CD4-positive, alpha-beta T cell treated with Interleukin-2 at 100 ng/mL for 4 hours (primary cell): ENCODE measurements around the gene SEMA3B.
"Not testable (repeated sequence)": the region's sequence is repeated elsewhere in the genome, so short reads cannot be mapped to it uniquely, and the experiment has no call there.

ENCODE experiments used
- DNase-seq: peaks from one replicate; pipeline ENCODE4 v3.0.0-alpha.2; 2020; ENCODE audit warnings: low spot score

Gene SEMA3B

DNA sequence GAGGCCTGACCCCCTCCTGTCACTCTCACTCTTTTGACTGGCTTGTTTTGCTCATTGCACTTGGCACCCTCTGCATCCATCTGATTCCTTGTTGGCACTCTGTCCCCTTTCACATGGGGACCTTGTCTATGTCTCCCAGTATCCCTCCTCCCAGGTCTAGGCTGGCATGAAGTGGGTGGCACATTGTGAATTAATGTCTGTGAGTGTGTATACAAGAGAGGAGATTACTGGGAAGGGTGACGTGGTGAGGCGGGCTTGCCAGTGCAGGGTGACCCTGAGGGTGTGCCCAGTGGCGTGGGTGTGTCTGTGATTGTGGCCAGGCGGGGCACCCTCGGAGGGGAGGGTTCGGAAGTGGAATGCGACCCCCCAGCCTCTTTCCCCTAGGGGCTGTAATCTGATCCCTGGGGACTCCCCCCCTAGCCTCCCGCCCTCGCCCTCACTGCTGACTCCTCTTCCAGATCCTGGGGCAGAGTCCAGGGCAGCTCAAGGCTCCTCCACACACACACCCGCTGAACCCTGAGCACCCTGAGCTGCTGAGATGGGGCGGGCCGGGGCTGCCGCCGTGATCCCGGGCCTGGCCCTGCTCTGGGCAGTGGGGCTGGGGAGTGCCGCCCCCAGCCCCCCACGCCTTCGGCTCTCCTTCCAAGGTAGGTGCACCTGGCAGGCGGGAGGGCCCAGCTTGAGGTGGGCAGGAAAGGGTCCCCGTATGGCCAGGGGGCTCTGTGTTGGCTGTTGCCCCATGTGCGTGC, at the start of gene SEMA3B:
Gene SEMA3B, plus strand, starts transcription at position 445 of the 749 bp plus-strand sequence. Its CDS starts 94 bp downstream, at position 539.
- no peak for DNase-seq

DNA sequence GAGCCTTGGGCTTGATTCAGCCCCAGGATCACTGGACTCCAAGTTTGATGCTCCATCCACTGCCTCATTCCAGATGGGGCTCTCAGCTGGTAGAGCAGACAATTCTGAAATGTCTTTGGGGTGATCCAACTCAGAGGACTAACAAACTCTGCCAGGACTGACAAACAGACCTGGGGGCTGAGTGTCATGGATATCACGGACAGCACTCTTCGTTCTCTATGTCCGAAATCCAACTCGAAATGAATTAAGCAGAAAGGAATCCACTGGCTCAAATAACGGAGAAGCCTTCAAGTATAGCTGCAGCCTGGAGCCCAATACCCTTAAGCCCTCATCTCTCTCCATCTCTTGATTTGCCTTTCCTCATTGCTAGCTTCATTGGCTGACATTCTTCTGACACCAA, 49.7 kb upstream of the SEMA3B start:
- DNase-seq, result no peak

DNA sequence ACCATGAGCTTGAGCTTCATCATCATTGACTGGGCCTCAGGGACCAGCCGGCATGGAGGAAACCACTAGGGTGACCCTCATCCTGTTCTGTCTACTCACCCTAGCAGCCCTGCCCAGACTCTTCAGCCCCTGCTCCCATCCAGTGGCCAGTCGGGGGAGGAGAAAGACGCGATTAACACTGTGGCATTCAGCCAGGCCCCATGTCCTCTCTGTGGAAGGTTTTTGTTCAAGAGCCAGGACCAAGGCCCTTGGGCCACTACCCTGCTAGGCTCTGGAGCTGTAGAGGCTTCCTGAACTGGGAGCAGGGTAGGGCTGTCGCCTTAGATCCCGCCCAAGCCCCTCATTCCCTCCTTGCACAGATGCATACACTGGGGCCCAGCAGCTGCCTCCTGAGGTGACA, 48.8 kb upstream of the SEMA3B start:
- DNase-seq, result no peak

DNA sequence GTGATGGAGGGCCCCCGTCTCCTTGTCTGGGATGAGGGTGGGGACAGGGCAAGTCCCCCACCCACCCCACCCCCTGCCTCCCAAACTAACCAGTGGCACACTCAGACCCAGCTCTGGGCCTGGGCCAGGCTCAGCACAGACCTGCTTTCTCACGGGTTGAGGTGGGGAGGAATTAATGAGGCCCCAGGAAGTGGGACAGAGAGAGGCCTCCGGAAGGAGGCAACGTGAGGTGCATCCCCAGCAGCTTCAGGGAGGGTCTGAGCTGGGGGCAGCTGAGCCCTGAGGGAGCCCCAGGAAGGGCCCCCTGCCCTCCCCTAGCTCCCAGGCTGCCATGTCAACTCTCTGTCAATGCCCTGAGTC, 47.9 kb upstream of the SEMA3B start:
- no peak for DNase-seq

DNA sequence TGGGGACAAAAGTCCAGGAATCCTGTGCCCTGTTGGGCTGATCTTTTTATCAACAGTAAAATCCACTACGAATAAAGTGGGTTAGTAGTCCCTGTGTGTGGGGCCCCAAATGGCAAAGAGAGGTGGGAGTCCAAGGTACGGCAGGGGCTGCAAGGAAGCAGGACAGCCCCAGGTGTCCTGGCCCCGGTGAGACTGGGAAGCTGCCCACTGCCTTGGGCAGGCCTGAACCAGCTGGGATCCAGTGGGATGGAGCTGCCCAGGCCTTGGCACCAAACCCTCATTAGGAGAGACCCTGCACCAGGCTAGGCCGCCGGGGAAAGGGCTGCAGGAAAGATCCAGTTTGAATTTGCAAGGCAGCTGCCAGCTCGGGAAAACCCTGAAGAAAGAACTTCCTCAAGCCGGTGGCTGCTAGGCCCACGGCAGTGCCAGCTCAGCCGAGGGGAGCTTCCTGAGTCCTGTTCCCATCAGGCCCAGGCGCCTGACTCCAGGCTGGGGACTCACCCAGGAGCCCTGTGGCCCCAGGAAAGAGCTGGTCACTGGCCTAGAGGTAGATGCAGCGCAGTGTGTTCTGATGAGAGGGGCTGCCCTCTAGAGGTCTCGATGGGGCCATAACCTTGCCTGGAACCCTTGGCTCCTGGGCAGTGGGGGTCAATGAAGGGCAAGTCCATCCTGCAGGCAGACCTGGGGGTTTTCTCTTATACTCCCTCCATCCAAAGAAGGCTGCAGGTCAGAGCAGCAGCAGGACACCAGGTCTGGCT, 47.4 kb upstream of the SEMA3B start:
- no peak for DNase-seq

DNA sequence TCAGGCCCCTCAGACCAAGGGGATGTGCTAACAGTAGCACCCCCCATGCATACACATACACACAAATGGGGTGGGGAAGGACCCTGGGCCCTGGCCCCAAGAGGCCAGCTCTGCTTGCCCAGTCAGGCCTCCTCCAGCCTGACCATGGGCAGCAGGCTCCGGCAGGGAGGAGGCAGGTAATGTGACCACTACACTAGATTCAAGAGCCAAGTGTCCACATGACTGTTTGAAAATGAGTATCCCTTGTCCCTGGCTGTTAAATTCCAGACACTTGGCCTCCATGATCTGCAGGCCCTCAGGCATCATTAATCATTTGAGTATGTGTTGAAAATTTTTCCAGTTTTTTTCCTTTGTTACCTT, 46.8 kb upstream of the SEMA3B start:
- no peak for DNase-seq

DNA sequence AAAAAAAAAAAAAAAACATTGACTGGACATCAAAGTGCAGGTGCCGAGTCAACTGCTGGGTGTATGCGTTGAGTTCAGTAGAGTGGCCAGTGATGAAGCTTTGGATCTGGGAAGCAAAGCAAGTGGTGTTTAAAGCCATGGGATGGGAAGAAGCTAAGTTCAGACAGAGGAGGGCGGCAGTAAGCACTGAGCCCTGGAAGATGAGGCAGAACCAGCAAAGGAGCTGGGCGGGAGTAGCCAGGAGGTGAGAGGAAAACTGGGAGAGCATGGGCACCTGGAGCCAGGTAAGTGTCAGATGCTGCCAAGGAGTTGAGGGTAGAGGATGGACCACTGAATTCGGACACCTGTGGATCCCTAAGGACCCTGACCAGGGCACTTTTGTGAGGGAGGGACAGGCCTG, 44.3 kb upstream of the SEMA3B start:
- DNase-seq, result no peak

DNA sequence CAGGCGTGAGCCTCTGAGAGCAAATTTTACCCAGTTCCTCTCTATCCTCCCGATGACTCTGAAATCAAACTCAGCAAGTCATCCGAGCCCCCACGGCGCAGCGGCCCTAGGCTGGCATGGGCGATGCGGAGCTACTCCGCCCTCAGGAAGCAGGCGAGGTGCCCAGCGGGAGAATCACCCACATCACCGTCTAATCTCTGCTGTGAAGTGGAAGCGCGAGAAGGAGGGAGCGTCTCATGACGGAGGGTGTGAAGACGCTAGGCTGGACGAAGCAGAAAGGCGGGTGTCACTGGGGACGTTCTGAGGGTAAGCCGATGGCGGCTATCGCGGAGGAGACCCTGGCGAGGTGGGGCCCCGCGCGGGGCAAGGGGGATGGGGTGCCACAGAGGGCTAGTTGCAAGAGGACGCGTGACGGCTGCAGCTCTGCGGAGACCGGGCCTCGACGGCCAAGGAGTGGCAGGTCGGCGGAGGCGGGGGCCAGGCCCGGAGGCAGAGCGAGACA, 42.0 kb upstream of the SEMA3B start:
- peak; percentile 27 for DNase-seq

DNA sequence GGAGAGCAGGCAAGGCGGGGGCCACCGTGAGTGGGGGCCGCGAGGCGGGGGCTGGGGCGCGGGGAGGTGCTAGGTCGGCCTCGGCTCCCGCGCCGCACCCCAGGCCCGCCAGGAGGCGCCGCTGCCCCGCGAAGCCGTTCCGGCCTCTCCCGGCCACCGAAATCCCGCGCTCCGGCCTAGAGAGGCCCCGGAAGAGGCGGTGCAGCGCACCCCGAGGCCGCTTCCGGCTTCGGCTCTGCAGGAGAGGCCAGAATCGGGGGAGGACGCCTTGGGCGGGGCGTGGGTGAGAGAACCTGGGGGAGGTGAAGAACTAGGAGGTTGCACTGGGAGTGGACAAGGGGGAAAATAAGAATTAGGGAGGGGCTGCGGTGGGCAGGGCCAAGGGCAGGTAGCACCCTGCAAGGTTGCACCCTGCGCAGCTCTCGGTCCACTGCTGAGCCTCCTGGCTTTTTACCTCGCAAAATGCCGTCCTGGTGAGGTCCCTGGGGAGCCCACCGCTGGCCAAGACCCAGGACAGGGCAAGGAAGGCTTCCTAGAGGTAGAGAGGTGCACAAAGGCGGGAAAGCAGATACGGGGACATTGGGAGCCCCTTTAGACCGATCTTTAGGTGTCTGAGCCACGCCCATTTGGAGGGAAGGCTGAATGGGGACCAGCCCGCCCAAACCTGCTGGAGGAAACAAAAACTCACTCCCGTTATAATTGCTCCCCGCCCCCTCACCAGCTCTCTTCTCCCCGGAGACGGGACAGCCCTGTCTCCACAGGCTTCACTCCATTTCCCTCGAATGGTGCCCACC, 41.4 kb upstream of the SEMA3B start:
- peak; percentile 92 for DNase-seq

DNA sequence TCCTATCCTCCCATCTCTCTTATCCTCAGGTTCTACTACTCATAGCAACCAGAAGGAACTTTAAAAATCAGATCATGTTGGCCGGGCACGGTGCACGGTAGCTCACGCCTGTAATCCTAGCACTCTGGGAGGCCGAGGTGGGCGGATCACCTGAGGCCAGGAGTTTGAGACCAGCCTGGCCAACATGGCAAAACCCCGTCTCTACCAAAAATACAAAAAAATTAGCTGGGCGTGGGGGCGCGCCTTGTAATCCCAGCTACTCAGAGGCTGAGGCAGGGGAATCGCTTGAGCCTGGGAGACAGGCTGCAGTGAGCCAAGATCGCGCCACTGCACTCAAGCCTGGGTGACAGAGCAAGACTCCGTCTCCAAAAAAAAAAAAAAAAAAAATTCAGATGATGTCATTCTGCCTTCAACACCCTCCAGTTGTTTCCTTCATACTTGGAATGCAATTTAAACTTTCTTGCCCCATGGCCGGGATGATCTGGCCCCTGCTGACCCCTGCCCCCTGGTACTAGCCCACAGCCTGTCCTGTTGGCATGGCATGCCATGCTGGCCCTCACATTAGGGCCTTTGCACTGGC, 40.7 kb upstream of the SEMA3B start:
- not testable (repeated sequence) for DNase-seq

DNA sequence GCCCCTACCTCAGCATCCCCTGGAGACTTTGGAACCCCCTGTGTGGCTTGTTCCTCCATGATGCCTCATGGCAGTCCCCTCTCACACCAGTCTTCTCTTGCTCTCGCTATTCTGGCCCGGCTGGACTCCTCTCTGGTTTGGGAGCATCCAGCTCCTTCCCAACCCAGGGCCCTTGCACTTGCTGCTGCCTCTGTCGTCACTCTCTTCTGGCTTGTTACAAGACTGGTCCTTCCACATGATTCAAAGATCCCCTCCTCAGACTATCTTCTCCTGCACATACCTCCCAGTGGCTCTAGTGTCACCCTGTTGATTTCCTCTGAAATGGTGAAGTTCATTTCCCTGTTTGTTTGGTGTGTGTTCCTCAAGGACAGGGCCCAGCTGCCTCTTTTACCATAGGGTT, 39.5 kb upstream of the SEMA3B start:
- no peak for DNase-seq

DNA sequence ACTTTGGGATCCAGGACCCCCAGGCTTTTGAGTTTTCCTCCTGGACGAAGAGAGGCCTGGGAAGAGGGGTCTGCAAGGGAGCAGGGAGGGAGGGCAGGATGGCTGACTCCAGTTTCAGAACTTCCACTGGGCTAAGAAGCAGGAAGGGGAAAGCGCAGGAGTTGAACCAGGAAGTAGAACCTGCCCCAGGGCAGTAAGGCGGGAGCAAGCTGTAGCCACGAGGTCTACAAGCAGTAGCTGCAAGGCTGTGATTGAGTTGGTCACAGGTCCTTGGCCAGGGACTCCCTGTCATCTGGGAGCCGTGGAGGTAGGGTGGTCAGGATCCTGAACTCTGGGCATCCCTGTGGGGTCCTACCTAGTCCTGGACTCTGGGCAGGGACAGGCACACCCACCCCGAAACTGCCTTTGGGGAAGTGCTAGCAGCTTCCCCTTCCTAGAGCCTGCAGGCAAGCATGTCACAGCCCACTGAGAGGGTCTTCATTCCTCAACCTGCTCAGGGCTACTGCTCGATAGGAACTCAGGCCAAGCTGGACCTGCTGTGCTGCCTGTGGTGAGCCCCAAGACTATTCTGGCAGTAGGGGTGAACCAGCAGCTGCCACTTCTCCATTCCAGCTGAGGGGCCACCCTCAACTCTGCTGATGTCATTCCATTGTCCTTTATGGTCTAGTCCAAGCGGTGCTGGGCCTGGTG, 38.7 kb upstream of the SEMA3B start:
- no peak for DNase-seq

DNA sequence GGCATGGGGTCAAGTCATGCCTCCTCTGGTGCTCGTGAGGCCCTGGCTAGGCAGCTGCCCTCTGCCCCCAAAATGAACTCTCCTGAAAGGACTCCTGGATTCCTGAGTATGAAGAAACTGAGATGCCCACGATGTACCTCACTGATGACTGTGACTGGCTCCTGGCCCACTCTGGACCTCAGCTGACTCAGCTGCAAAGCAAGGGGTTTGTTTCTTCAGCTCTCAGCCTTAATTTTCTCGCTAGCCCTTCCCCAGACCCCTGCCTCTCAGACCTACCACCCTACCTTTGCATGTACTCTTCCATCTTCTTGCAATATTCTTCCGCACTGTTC, 38.2 kb upstream of the SEMA3B start:
- DNase-seq, result no peak

DNA sequence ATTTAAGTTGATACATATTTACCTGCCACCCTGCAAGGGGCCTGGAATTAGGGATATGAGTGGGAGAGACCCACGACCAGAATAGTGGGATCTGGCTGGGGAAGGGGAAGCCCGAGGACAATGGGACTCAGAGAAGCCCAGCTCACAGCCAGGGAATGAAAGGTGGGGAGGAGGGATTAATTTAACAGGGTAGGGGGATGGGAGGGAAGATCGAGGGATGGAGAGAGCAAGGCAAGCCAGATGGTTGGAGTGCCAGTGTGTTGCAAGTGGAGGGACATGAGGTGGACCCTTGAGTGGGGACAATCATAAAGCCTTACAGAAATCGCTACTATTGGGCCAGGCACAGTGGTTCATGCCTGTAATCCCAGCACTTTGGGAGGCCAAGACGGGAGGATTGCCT, 37.4 kb upstream of the SEMA3B start:
- DNase-seq, result no peak

DNA sequence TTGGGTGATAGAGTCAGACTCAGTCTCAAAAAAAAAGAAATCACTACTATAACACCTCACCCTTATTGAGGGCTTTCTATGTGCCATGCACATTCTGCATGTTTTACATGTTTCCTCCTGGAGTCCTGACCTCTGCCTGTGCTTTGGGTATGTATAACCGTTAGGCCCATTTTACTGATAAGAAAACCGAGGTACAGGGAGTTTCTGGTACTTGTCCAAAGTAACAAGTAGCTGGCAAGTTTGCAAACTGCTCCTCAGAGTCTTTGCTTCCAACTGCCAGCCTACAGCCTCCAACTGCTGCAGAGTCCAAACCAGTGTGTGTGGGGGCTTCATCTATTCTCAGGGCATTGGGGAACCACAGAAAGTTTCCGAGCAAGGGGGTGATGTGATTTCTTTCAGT, 36.6 kb upstream of the SEMA3B start:
- no peak for DNase-seq

DNA sequence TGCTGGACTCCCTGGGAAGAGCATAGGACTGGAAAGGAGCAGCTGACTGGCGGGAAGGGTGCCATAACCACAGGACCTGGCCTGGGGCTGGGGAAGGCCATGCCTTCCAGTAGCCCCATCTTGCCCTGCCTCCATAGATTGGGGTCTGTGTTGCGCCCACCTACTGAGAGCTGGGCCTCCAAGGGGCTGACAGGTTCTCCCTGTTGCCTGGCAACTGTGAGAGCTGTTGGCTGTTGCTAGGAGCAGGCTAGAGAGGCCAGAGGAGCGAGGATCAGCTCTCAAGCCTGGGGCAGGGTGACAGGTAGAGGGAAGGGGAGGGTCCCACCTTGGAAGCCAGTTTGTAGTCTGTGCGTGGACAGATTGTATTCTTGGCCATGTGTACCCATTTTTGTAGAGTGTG, 35.8 kb upstream of the SEMA3B start:
- DNase-seq, result no peak

DNA sequence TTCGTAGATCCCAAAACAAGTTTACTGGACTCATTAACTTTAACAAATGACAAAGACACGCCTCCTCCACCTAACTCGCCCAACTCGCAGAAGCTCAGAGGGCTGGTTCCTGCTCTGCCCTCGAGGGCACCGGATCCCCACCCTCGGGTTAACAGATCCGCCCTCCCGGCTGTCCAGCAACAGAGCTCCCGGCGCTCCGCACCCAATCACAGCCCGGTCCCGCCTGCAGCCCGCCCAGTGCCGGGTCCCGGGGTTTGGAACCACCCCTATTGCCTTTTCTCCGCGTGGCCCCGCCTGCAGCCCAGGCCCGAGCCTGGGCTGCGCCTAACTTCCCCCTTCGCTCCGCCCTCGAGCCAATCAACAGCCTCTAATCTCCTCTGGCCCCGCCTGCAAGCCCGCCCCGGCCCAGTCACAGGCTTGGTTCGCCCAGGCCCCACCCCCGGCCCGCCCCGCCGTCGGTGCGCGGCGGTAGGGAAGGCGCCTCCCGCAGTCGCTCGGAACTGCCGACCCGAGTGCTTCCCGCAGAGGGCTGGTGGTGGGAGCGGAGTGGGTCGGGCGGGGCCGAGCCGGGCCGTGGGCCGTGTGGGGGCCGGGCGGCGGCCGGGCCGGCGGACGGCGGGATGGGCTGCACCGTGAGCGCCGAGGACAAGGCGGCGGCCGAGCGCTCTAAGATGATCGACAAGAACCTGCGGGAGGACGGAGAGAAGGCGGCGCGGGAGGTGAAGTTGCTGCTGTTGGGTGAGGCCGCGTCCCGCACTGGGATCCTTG, 33.0 kb upstream of the SEMA3B start, which contains the start of gene GNAI2:
Gene GNAI2, plus strand, starts transcription at position 489 of the 768 bp plus-strand sequence. Its CDS starts 132 bp downstream, at position 621.
- peak; percentile 99 for DNase-seq

DNA sequence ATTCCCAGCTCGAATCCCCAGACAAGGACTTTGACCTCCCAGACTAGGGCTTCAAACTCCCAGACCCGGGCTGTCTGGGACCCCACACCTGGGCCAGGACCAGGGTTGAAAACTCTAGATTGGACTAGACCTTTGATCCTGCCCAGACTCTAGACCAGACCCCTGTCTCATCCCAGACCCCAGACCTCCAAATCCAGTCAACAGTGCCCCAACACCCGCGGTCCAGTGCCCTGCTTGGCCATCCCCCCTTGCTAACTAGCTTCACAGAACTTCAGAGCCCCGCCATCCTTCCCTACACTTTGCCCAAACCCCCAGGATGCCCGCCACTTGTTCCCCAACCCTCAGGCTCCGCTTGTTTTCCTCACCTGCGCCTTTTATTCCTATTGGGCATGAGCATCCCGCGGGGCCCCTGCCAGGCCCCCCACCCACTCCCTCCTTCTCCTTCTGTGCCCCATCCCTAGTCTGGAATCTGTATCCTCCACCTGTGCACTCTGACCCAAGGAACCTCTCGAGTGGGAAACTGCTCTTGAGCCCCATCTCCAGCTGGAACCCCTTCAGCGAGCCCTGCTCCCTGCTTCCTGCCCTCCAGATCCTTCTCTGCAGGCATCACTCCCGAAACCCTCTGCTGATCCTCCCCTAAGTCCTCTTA, 32.3 kb upstream of the SEMA3B start:
- DNase-seq, result no peak

DNA sequence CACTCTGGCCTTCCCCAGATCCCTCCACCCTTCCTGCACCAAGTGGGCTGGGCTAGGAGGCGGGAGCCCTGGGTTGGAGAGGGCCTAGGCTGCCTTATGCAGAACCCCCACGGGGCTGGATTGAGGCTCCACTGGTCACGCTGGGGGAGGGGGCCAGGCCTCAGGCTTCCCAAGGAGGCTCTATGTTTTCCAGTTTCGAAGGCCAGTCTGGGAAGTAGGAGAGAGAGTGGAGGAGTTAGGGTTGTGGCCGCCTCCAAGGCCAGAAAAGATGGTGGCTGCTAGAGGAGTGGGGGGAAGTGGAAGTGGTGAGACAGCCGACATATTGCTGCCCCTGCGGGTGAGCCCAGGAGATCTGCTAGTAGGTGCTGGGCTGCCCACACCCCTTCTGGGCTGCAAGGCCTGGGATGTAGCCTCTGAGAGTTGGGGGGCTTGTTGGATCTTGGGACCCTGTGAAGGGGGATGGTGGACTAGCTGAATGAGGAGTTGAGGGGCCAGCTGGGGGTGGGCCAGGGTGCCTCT, 31.8 kb upstream of the SEMA3B start:
- DNase-seq, result peak; percentile 23
